ENCODE results near the gene BARHL2.

BARHL2 gene

DNA sequence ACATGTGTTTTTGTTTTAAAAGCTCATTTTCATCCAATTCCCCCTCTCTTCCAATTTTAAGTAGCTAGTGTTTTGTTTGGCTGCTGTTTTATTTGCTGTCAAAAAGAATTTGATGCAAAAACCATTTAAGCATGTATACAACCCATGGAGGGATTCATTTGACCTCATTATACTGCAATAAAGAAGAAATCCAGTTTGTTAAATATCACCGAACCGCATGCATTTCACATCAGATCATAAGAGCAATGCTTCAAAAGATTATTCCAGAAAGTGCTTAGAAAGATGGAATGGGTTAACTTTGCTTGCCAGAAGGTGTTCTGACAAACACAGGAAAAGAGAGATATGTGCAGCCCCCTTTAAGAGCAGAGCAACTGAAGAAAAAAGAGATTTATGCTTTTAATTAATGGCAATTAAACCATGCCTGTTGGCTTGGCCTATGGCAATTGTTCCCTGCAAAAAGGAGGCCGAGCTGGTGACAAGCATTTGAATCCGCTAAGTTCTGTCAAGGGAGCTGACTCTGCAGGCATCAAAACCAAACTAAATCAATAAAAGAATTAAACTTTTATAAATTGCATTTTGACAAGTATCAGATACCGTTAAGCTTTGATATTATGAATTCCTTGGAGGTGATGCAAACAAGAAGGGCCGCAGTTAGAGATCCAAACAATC, 14.4 kb upstream of the BARHL2 start:
- Histone ChIP-seq H3K27me3 (ENCODE audit: control insufficient read depth in 5 of 5, insufficient read depth in 4 of 5, low read length in 5 of 5) (peaks cover 34 to 59% (median 49%) of the 10 kb centered on the region in 5 donors), H3K9me3 (ENCODE audit: control insufficient read depth in 5 of 5, low read length in 5 of 5) (no peaks in the 10 kb centered on the region), H3K9ac (ENCODE audit: low read length in 5 of 5) (no peak overlapping the region), H3K27ac (ENCODE audit: low read depth, low read length) (no peak overlapping the region), H3K4me1 (ENCODE audit: control insufficient read depth in 5 of 5, insufficient read depth in 5 of 5, low read length in 5 of 5) (peaks cover 0 to 27% (median 25%) of the 10 kb centered on the region in 5 donors), H3K36me3 (ENCODE audit: control insufficient read depth in 5 of 5, insufficient read depth in 5 of 5, low read length in 5 of 5) (no peaks in the 10 kb centered on the region), H3K4me3 (ENCODE audit: low read depth in 1 of 5, low read length in 5 of 5) (no peak overlapping the region)

DNA sequence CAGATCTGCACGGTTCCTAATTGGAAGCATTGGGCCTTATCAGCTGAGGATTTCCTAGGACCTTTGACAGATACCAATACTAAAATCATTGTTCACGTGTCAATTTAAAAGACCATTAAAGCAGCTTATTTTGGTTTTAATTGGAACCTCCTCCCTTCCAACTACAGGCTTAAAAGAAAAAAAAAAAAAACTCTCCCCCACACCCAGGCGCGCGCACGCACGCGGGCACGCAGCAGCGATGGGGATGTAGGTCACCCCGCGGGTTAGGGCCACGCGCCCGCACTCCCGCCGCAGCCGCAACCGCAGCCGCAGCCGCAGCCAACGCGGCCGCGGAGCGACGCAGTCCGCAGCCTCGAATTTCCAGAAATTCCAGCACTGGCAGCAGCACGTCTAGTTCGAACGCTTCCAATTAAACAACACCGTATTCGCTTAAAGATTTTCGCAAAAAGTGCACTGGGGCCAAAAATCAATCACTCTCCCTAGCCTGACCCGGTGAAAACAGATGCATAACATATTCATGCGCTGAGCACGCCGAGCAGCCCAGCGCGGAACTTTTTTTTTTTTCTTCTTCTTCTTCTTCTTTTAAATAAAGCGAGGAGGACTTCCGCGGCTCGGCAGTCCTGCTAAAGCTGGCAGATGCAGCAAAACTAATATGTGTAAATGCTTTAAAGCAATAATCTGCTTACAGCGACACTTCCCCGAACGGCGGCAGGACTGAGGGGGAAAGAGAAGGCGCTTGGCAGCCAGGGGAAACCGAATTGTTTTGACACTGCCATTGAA, 13.3 kb upstream of the BARHL2 start:
- Histone ChIP-seq H3K9me3 (ENCODE audit: control insufficient read depth in 5 of 5, low read length in 5 of 5) (no peaks in the 10 kb centered on the region), H3K4me3 (ENCODE audit: low read depth in 1 of 5, low read length in 5 of 5) (peak overlapping the region; percentile 35 to 59 (median 51)), H3K4me1 (ENCODE audit: control insufficient read depth in 5 of 5, insufficient read depth in 5 of 5, low read length in 5 of 5) (peaks cover 4 to 38% (median 36%) of the 10 kb centered on the region in 5 donors), H3K27ac (ENCODE audit: low read depth, low read length) (no peak overlapping the region), H3K9ac (ENCODE audit: low read length in 5 of 5) (no peak overlapping the region), H3K27me3 (ENCODE audit: control insufficient read depth in 5 of 5, insufficient read depth in 4 of 5, low read length in 5 of 5) (peaks cover 45 to 68% (median 59%) of the 10 kb centered on the region in 5 donors), H3K36me3 (ENCODE audit: control insufficient read depth in 5 of 5, insufficient read depth in 5 of 5, low read length in 5 of 5) (no peaks in the 10 kb centered on the region)

DNA sequence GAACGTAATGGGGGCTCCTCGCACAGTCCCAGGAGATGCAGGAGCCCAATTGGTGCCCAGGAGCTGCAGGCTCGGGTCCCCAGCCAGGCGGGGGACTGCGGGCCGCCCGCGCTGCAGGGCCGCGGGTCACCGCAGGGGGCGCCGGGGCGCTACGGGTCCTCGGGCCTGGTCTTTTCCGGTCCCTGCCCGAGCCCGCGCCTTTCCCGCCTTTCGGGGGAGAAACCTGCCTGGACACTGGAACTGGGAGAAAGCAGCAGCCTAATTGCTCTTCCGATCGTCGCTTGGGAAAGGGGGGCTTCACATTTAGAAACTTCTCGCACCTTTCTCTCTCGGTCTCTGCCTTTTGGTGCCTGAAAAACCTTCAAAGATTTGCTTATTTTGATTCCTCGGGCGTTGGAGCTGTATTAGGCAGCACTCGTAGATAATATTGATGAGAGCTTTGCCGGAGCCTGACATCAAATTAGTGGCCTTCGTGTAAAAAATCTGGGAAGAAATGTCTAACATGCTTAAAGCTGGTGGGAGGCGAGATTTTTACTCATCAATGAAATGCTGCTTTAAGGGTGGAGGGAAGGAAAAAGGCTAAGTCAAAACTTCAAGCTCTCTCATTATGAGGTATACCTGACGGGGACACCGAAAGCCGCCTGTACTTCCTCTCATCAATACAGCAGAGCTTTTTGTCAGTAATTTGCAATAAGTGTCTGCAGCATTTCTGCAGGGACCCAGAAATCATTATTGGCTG, 12.6 kb upstream of the BARHL2 start:
- Histone ChIP-seq H3K27ac (ENCODE audit: low read depth, low read length) (no peak overlapping the region), H3K9me3 (ENCODE audit: control insufficient read depth in 5 of 5, low read length in 5 of 5) (no peaks in the 10 kb centered on the region), H3K4me1 (ENCODE audit: control insufficient read depth in 5 of 5, insufficient read depth in 5 of 5, low read length in 5 of 5) (peaks cover 4 to 45% (median 43%) of the 10 kb centered on the region in 5 donors), H3K27me3 (ENCODE audit: control insufficient read depth in 5 of 5, insufficient read depth in 4 of 5, low read length in 5 of 5) (peaks cover 51 to 76% (median 67%) of the 10 kb centered on the region in 5 donors), H3K36me3 (ENCODE audit: control insufficient read depth in 5 of 5, insufficient read depth in 5 of 5, low read length in 5 of 5) (no peaks in the 10 kb centered on the region), H3K4me3 (ENCODE audit: low read depth in 1 of 5, low read length in 5 of 5) (peak overlapping the region in 3 of 5 donors; percentile 49 to 56 (median 51)), H3K9ac (ENCODE audit: low read length in 5 of 5) (no peak overlapping the region)

DNA sequence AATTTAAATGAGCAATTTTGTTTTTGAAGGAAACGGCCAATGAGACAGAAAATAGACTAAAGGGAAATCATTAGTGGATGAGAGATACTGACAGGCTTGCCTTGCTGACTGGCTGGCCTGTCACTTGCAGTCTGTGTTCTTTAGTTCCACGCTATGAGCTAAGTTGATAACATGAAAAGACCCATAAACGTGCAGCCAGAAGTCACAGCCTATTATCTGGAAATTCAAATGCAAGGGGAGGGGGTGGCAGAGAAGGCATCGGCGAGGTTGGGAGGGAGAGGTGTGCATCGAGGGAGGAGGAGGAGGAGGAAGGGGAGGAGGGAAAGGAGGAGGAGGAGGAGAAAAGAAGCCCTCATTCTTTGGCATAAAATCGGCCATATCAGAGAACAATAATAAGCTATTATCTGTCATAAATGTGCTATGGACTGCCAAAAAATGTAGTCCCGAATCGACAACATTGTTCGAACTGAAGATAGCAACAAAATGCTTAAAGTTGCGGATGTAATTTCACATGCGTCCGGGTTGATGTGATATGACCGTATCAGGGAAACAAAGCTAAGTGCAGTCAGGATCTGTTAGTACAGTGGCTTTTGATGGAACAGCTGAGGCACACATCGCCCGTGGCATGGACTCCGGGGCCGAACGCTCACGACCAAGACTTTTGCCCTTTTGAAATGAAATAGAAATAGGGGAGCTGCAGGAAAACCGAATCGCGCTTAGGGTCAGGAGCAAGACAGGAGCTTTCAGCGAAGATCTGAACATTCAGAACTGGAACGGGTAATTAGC, 11.6 kb upstream of the BARHL2 start:
- Histone ChIP-seq H3K4me3 (ENCODE audit: low read depth in 1 of 5, low read length in 5 of 5) (no peak overlapping the region), H3K36me3 (ENCODE audit: control insufficient read depth in 5 of 5, insufficient read depth in 5 of 5, low read length in 5 of 5) (no peaks in the 10 kb centered on the region), H3K9ac (ENCODE audit: low read length in 5 of 5) (no peak overlapping the region), H3K27me3 (ENCODE audit: control insufficient read depth in 5 of 5, insufficient read depth in 4 of 5, low read length in 5 of 5) (peaks cover 61 to 86% (median 77%) of the 10 kb centered on the region in 5 donors), H3K4me1 (ENCODE audit: control insufficient read depth in 5 of 5, insufficient read depth in 5 of 5, low read length in 5 of 5) (peaks cover 5 to 55% (median 53%) of the 10 kb centered on the region in 5 donors), H3K9me3 (ENCODE audit: control insufficient read depth in 5 of 5, low read length in 5 of 5) (no peaks in the 10 kb centered on the region), H3K27ac (ENCODE audit: low read depth, low read length) (no peak overlapping the region)

DNA sequence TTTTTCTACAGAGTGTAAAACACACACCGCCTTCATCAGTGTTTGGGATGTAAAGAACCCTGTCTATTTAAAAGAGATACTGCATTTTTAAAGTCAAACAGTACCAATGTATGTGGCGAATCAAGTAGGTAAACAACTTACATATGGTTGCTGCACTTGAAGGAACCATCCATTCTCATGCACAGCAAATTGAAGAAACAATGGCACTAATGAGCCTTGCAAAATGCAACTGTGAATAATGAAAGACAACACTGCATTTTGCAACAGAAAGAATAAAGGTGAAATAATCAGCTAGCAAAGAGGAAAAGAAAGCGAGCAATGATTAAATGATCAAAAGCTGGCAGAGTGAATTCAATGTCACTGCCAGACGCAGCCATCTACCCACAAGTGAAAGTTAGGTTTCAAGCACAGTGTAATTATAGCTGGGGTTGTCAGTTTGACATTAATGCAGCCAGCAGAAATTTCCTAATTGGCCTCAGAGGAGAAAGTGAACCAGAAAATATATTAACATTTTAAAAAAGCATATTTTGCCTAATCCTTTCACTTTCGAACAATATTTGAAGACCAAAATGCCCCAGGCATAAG, 10.9 kb upstream of the BARHL2 start:
- no peak overlapping the region for H3K4me3 ChIP-seq (ENCODE audit: low read depth in 1 of 5, low read length in 5 of 5)
- H3K4me1 ChIP-seq (ENCODE audit: control insufficient read depth in 5 of 5, insufficient read depth in 5 of 5, low read length in 5 of 5) = peaks cover 6 to 62% (median 58%) of the 10 kb centered on the region in 5 donors
- no peak overlapping the region for H3K9ac ChIP-seq (ENCODE audit: low read length in 5 of 5)
- H3K36me3 ChIP-seq (ENCODE audit: control insufficient read depth in 5 of 5, insufficient read depth in 5 of 5, low read length in 5 of 5) = no peaks in the 10 kb centered on the region
- H3K27ac ChIP-seq (ENCODE audit: low read depth, low read length) = no peak overlapping the region
- H3K27me3 ChIP-seq (ENCODE audit: control insufficient read depth in 5 of 5, insufficient read depth in 4 of 5, low read length in 5 of 5) = peaks cover 68 to 92% (median 84%) of the 10 kb centered on the region in 5 donors
- no peaks in the 10 kb centered on the region for H3K9me3 ChIP-seq (ENCODE audit: control insufficient read depth in 5 of 5, low read length in 5 of 5)

GRCh38 chr1:90726986-90727480, 9.9 kb upstream of the BARHL2 start:
- peak overlapping the region in 1 of 5 donors; percentile 37 for H3K4me3 ChIP-seq (ENCODE audit: low read depth in 1 of 5, low read length in 5 of 5)
- H3K4me1 ChIP-seq (ENCODE audit: control insufficient read depth in 5 of 5, insufficient read depth in 5 of 5, low read length in 5 of 5) = peaks cover 6 to 62% (median 58%) of the 10 kb centered on the region in 5 donors
- H3K9ac ChIP-seq (ENCODE audit: low read length in 5 of 5) = no peak overlapping the region
- no peaks in the 10 kb centered on the region for H3K36me3 ChIP-seq (ENCODE audit: control insufficient read depth in 5 of 5, insufficient read depth in 5 of 5, low read length in 5 of 5)
- no peaks in the 10 kb centered on the region for H3K9me3 ChIP-seq (ENCODE audit: control insufficient read depth in 5 of 5, low read length in 5 of 5)
- peaks cover 77 to 96% (median 89%) of the 10 kb centered on the region in 5 donors for H3K27me3 ChIP-seq (ENCODE audit: control insufficient read depth in 5 of 5, insufficient read depth in 4 of 5, low read length in 5 of 5)
- H3K27ac ChIP-seq (ENCODE audit: low read depth, low read length) = no peak overlapping the region

GRCh38 chr1:90726425-90726985, 9.4 kb upstream of the BARHL2 start:
- peak overlapping the region; percentile 29 to 66 (median 61) for H3K4me3 ChIP-seq (ENCODE audit: low read depth in 1 of 5, low read length in 5 of 5)
- peak overlapping the region in 1 of 5 donors; percentile 56 for H3K9ac ChIP-seq (ENCODE audit: low read length in 5 of 5)
- H3K4me1 ChIP-seq (ENCODE audit: control insufficient read depth in 5 of 5, insufficient read depth in 5 of 5, low read length in 5 of 5) = peaks cover 6 to 62% (median 58%) of the 10 kb centered on the region in 5 donors
- no peaks in the 10 kb centered on the region for H3K9me3 ChIP-seq (ENCODE audit: control insufficient read depth in 5 of 5, low read length in 5 of 5)
- H3K36me3 ChIP-seq (ENCODE audit: control insufficient read depth in 5 of 5, insufficient read depth in 5 of 5, low read length in 5 of 5) = no peaks in the 10 kb centered on the region
- peaks cover 81 to 96% (median 88%) of the 10 kb centered on the region in 5 donors for H3K27me3 ChIP-seq (ENCODE audit: control insufficient read depth in 5 of 5, insufficient read depth in 4 of 5, low read length in 5 of 5)
- no peak overlapping the region for H3K27ac ChIP-seq (ENCODE audit: low read depth, low read length)

- H3K4me1 ChIP-seq (ENCODE audit: control insufficient read depth in 5 of 5, insufficient read depth in 5 of 5, low read length in 5 of 5) = peaks cover 6 to 62% (median 58%) of the 10 kb centered on the region in 5 donors
- no peaks in the 10 kb centered on the region for H3K9me3 ChIP-seq (ENCODE audit: control insufficient read depth in 5 of 5, low read length in 5 of 5)
- H3K9ac ChIP-seq (ENCODE audit: low read length in 5 of 5) = peak overlapping the region in 3 of 5 donors; percentile 5 to 56 (median 17)
- no peak overlapping the region for H3K27ac ChIP-seq (ENCODE audit: low read depth, low read length)
- peak overlapping the region; percentile 49 to 72 (median 66) for H3K4me3 ChIP-seq (ENCODE audit: low read depth in 1 of 5, low read length in 5 of 5)
- peaks cover 81 to 98% (median 87%) of the 10 kb centered on the region in 5 donors for H3K27me3 ChIP-seq (ENCODE audit: control insufficient read depth in 5 of 5, insufficient read depth in 4 of 5, low read length in 5 of 5)
- no peaks in the 10 kb centered on the region for H3K36me3 ChIP-seq (ENCODE audit: control insufficient read depth in 5 of 5, insufficient read depth in 5 of 5, low read length in 5 of 5)
These were observed 8.7 kb upstream of the BARHL2 start for GRCh38 chr1:90725657-90726424.

Measured in subcutaneous abdominal adipose tissue (tissue), 5 donors.